ENCODE measurements around the gene RBM3.
"Not testable (repeated sequence)": the region's sequence is repeated elsewhere in the genome, so short reads cannot be mapped to it uniquely, and the experiment has no call there.

The RBM3 gene

DNA sequence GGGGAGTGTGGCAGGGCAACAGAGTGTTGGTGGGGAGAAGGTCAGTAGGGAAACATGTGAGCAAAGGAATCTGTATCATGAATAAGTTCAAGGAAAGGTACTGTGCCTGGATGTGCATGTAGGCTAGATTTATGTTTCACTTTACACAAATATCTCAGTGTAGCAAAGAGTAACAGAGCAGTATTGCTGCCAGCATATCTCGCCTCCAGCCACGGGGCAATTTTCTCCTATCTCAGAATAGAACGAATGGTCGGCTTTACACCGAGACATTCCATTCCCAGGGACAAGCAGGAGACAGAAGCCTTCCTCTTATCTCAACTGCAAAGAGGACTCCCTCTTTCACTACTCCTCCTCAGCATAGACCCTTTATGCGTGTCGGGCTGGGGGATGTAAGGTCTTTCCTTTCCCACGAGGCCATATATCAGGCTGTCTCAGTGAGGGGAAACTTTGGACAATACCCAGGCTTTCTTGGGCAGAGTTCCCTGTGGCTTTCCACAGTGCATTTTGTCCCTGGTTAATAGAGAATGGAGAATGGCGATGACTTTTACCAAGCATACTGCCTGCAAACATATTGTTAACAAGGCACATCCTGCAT lies 18.5 kb upstream of the RBM3 start:
- H3K4ac ChIP-seq (ENCODE audit: low read length); H3K4me3 ChIP-seq (ENCODE audit: low read length in 2 of 2); H3K9ac ChIP-seq (ENCODE audit: low read depth, low read length, poor library complexity); H2BK15ac ChIP-seq (ENCODE audit: low read length); DNase-seq (ENCODE audit: low spot score); H3K4me1 ChIP-seq (ENCODE audit: control insufficient read depth in 2 of 2, insufficient read depth in 1 of 2, low read depth in 1 of 2, low read length in 2 of 2); H2BK5ac ChIP-seq (ENCODE audit: low read length); H3K27ac ChIP-seq (replicated peaks; ENCODE audit: low read length); H2AFZ ChIP-seq (ENCODE audit: low read length); H2AK5ac ChIP-seq (ENCODE audit: low read depth, low read length); H2BK12ac ChIP-seq (ENCODE audit: low read length); H3K18ac ChIP-seq (ENCODE audit: low read length); H3K23ac ChIP-seq (ENCODE audit: low read depth, low read length, poor library complexity); H3K4me2 ChIP-seq (ENCODE audit: insufficient read depth, low read length, poor library complexity, severe bottlenecking); H4K8ac ChIP-seq (ENCODE audit: low read depth, low read length); H3K27me3 ChIP-seq (ENCODE audit: control insufficient read depth in 3 of 3, insufficient read depth in 3 of 3, low read depth in 1 of 3, low read length in 3 of 3); H2BK120ac ChIP-seq (ENCODE audit: low read depth, low read length); H3K9me3 ChIP-seq (replicated peaks in 1 of 2; ENCODE audit: control insufficient read depth in 2 of 2, insufficient read depth in 1 of 2, low read depth in 1 of 2, low read length in 2 of 2); H3K14ac ChIP-seq (ENCODE audit: low read length); H4K91ac ChIP-seq (ENCODE audit: low read depth, low read length, poor library complexity); H3K79me1 ChIP-seq (ENCODE audit: low read depth, low read length): not testable (repeated sequence)
- no CpG with 5 or more reads among the region's 9 CpGs for WGBS, 2 donors (ENCODE audit: extremely low coverage in 2 of 2, insufficient read length in 2 of 2, insufficient replicate concordance in 1 of 2)
- H3K36me3 ChIP-seq (replicated peaks in 1 of 2; ENCODE audit: control insufficient read depth in 2 of 2, insufficient read depth in 2 of 2, low read length in 2 of 2) = peaks cover 14 to 22% of the 10 kb centered on the region in 2 donors

DNA sequence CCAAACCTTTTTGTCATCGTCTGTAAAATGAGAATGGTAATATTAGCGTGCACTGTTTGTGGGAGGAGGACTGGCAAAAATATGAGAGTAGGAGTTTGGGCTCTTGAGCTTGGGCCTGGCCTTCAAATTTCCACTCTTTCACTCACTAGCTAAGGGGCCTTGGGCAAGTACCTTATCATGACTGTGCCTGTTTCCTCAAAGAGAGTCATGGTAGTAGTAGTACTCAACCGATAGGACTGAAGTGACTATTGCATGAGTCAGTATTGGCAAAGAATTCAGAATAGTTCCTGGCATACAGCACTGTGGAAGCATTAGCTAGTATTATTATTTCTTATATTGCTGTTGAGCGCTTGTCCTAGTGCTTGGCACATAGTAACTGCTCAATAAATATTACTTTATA lies 16.0 kb upstream of the RBM3 start:
- no peak for DNase-seq (ENCODE audit: low spot score)
- H3K27ac ChIP-seq (replicated peaks; ENCODE audit: low read length) = no peak overlapping the region

DNA sequence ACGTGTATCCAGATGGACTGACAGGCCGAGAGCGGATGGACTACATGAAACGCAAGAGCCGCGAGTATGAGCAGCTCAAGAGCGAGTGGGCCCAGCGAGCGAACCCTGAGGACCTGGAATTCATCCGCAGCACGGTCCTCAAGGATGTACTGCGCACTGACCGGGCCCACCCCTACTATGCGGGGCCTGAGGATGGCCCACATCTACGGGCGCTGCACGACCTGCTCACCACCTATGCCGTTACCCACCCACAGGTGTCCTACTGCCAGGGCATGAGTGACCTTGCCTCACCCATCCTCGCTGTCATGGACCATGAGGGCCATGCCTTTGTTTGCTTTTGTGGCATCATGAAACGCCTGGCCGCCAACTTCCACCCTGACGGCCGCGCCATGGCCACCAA lies 14.6 kb upstream of the RBM3 start:
- no peaks in the 10 kb centered on the region for H3K4me1 ChIP-seq (ENCODE audit: control insufficient read depth in 2 of 2, insufficient read depth in 1 of 2, low read depth in 1 of 2, low read length in 2 of 2)
- no peaks in the 10 kb centered on the region for H3K79me1 ChIP-seq (ENCODE audit: low read depth, low read length)
- H2BK120ac ChIP-seq (ENCODE audit: low read depth, low read length) = no peak overlapping the region
- no peaks in the 10 kb centered on the region for H3K27me3 ChIP-seq (ENCODE audit: control insufficient read depth in 3 of 3, insufficient read depth in 3 of 3, low read depth in 1 of 3, low read length in 3 of 3)
- no peak overlapping the region for H3K4ac ChIP-seq (ENCODE audit: low read length)
- no peak overlapping the region for H2BK12ac ChIP-seq (ENCODE audit: low read length)
- no peak overlapping the region for H4K8ac ChIP-seq (ENCODE audit: low read depth, low read length)
- H2BK5ac ChIP-seq (ENCODE audit: low read length) = no peak overlapping the region
- no peak overlapping the region for H2AFZ ChIP-seq (ENCODE audit: low read length)
- no peak overlapping the region for H3K9ac ChIP-seq (ENCODE audit: low read depth, low read length, poor library complexity)
- H3K27ac ChIP-seq (replicated peaks; ENCODE audit: low read length) = no peak overlapping the region
- no peak overlapping the region for H3K4me3 ChIP-seq (ENCODE audit: low read length in 2 of 2)
- H2AK5ac ChIP-seq (ENCODE audit: low read depth, low read length) = no peak overlapping the region
- no peaks in the 10 kb centered on the region for H3K9me3 ChIP-seq (replicated peaks in 1 of 2; ENCODE audit: control insufficient read depth in 2 of 2, insufficient read depth in 1 of 2, low read depth in 1 of 2, low read length in 2 of 2)
- no CpG with 5 or more reads among the region's 24 CpGs for WGBS, 2 donors (ENCODE audit: extremely low coverage in 2 of 2, insufficient read length in 2 of 2, insufficient replicate concordance in 1 of 2)
- H4K91ac ChIP-seq (ENCODE audit: low read depth, low read length, poor library complexity) = no peak overlapping the region
- H3K14ac ChIP-seq (ENCODE audit: low read length) = no peak overlapping the region
- H3K18ac ChIP-seq (ENCODE audit: low read length) = no peak overlapping the region
- no peak overlapping the region for H2BK15ac ChIP-seq (ENCODE audit: low read length)
- no peak overlapping the region for H3K23ac ChIP-seq (ENCODE audit: low read depth, low read length, poor library complexity)
- H3K36me3 ChIP-seq (replicated peaks in 1 of 2; ENCODE audit: control insufficient read depth in 2 of 2, insufficient read depth in 2 of 2, low read length in 2 of 2) = peaks cover 16 to 29% of the 10 kb centered on the region in 2 donors
- H3K4me2 ChIP-seq (ENCODE audit: insufficient read depth, low read length, poor library complexity, severe bottlenecking) = no peak overlapping the region
- no peak for DNase-seq (ENCODE audit: low spot score)

More for the DNA sequence above, 16.0 kb upstream of the RBM3 start:
- Histone ChIP-seq H3K36me3 (replicated peaks in 1 of 2; ENCODE audit: control insufficient read depth in 2 of 2, insufficient read depth in 2 of 2, low read length in 2 of 2) (peaks cover 14 to 29% of the 10 kb centered on the region in 2 donors), H2BK120ac (ENCODE audit: low read depth, low read length) (no peak overlapping the region), H2AFZ (ENCODE audit: low read length) (no peak overlapping the region), H4K8ac (ENCODE audit: low read depth, low read length) (no peak overlapping the region), H2AK5ac (ENCODE audit: low read depth, low read length) (no peak overlapping the region), H2BK5ac (ENCODE audit: low read length) (no peak overlapping the region), H4K91ac (ENCODE audit: low read depth, low read length, poor library complexity) (no peak overlapping the region), H3K18ac (ENCODE audit: low read length) (no peak overlapping the region), H2BK15ac (ENCODE audit: low read length) (no peak overlapping the region), H3K4ac (ENCODE audit: low read length) (no peak overlapping the region), H3K9ac (ENCODE audit: low read depth, low read length, poor library complexity) (no peak overlapping the region), H3K23ac (ENCODE audit: low read depth, low read length, poor library complexity) (no peak overlapping the region), H3K14ac (ENCODE audit: low read length) (no peak overlapping the region), H3K4me2 (ENCODE audit: insufficient read depth, low read length, poor library complexity, severe bottlenecking) (no peak overlapping the region), H3K4me1 (ENCODE audit: control insufficient read depth in 2 of 2, insufficient read depth in 1 of 2, low read depth in 1 of 2, low read length in 2 of 2) (no peaks in the 10 kb centered on the region), H3K79me1 (ENCODE audit: low read depth, low read length) (no peaks in the 10 kb centered on the region), H3K9me3 (replicated peaks in 1 of 2; ENCODE audit: control insufficient read depth in 2 of 2, insufficient read depth in 1 of 2, low read depth in 1 of 2, low read length in 2 of 2) (no peaks in the 10 kb centered on the region), H3K27me3 (ENCODE audit: control insufficient read depth in 3 of 3, insufficient read depth in 3 of 3, low read depth in 1 of 3, low read length in 3 of 3) (no peaks in the 10 kb centered on the region), H2BK12ac (ENCODE audit: low read length) (no peak overlapping the region), H3K4me3 (ENCODE audit: low read length in 2 of 2) (no peak overlapping the region)
- no CpG with 5 or more reads among the region's 4 CpGs for WGBS, 2 donors (ENCODE audit: extremely low coverage in 2 of 2, insufficient read length in 2 of 2, insufficient replicate concordance in 1 of 2)

DNA sequence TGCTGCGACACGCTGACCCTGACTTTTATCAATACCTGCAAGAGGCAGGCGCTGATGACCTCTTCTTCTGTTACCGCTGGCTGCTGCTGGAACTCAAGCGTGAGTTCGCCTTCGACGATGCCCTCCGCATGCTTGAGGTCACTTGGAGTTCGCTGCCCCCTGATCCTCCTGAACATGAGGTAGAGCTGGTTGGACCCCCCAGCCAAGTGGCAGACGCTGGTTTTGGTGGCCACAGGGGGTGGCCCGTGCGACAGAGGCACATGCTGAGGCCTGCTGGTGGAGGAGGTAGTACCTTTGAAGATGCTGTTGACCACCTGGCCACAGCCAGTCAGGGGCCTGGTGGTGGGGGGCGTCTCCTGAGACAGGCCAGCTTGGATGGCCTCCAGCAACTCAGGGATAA lies 14.2 kb upstream of the RBM3 start:
- H3K36me3 ChIP-seq (replicated peaks in 1 of 2; ENCODE audit: control insufficient read depth in 2 of 2, insufficient read depth in 2 of 2, low read length in 2 of 2) = peaks cover 16 to 29% of the 10 kb centered on the region in 2 donors
- H3K27ac ChIP-seq (replicated peaks; ENCODE audit: low read length) = no peak overlapping the region
- no peaks in the 10 kb centered on the region for H3K27me3 ChIP-seq (ENCODE audit: control insufficient read depth in 3 of 3, insufficient read depth in 3 of 3, low read depth in 1 of 3, low read length in 3 of 3)
- no peak overlapping the region for H3K4ac ChIP-seq (ENCODE audit: low read length)
- H3K4me2 ChIP-seq (ENCODE audit: insufficient read depth, low read length, poor library complexity, severe bottlenecking) = no peak overlapping the region
- H3K18ac ChIP-seq (ENCODE audit: low read length) = no peak overlapping the region
- no peak overlapping the region for H3K9ac ChIP-seq (ENCODE audit: low read depth, low read length, poor library complexity)
- H2BK5ac ChIP-seq (ENCODE audit: low read length) = no peak overlapping the region
- H4K91ac ChIP-seq (ENCODE audit: low read depth, low read length, poor library complexity) = no peak overlapping the region
- no peak overlapping the region for H2BK12ac ChIP-seq (ENCODE audit: low read length)
- WGBS, 2 donors (ENCODE audit: extremely low coverage in 2 of 2, insufficient read length in 2 of 2, insufficient replicate concordance in 1 of 2) = no CpG with 5 or more reads among the region's 14 CpGs
- DNase-seq (ENCODE audit: low spot score) = no peak
- H2BK120ac ChIP-seq (ENCODE audit: low read depth, low read length) = no peak overlapping the region
- H3K4me3 ChIP-seq (ENCODE audit: low read length in 2 of 2) = no peak overlapping the region
- H2AFZ ChIP-seq (ENCODE audit: low read length) = no peak overlapping the region
- H3K23ac ChIP-seq (ENCODE audit: low read depth, low read length, poor library complexity) = no peak overlapping the region
- no peak overlapping the region for H2AK5ac ChIP-seq (ENCODE audit: low read depth, low read length)
- no peaks in the 10 kb centered on the region for H3K4me1 ChIP-seq (ENCODE audit: control insufficient read depth in 2 of 2, insufficient read depth in 1 of 2, low read depth in 1 of 2, low read length in 2 of 2)
- H3K9me3 ChIP-seq (replicated peaks in 1 of 2; ENCODE audit: control insufficient read depth in 2 of 2, insufficient read depth in 1 of 2, low read depth in 1 of 2, low read length in 2 of 2) = no peaks in the 10 kb centered on the region
- no peaks in the 10 kb centered on the region for H3K79me1 ChIP-seq (ENCODE audit: low read depth, low read length)
- no peak overlapping the region for H4K8ac ChIP-seq (ENCODE audit: low read depth, low read length)
- H2BK15ac ChIP-seq (ENCODE audit: low read length) = no peak overlapping the region
- H3K14ac ChIP-seq (ENCODE audit: low read length) = no peak overlapping the region
